NCI-H345 treated with DMSO at 0.1 percent for 48 hours (cell line): Measurements from ENCODE around the gene MPDU1.

ENCODE experiments used
- DNase-seq: peaks from one replicate; lab custom pipeline; 2025; ENCODE audit not compliant: unreplicated experiment; lab: John Stamatoyannopoulos, UW

The MPDU1 gene

DNA sequence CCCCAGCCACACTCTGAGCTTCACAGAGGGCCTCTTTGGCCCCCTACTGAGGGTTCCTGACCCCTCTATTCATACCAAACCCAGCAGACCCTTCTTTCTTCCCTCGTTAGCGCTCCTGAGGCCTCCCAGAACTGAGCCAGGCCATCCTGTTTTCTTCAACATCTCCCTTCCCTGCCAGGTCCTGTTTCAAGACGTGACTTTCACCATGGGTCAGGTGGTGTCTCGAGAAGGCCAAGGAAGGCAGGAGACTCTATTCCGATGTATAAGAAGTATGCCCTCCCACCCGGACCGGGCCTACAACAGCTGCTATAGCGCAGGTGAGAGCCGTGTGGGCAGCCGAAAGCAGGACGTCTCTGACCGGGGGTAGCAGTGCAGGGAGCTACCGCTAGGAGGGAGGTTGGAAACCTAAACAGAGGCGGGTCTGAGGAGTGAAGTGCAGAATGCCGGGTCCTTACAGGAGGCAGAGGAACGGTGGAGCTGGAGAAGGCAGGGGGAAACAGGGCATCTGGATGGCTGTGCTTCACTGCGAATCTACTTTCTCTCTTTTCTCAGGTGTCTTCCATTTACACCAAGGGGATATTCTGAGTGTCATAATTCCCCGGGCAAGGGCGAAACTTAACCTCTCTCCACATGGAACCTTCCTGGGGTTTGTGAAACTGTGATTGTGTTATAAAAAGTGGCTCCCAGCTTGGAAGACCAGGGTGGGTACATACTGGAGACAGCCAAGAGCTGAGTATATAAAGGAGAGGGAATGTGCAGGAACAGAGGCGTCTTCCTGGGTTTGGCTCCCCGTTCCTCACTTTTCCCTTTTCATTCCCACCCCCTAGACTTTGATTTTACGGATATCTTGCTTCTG lies 23.3 kb upstream of the MPDU1 start:
- no peak for DNase-seq

DNA sequence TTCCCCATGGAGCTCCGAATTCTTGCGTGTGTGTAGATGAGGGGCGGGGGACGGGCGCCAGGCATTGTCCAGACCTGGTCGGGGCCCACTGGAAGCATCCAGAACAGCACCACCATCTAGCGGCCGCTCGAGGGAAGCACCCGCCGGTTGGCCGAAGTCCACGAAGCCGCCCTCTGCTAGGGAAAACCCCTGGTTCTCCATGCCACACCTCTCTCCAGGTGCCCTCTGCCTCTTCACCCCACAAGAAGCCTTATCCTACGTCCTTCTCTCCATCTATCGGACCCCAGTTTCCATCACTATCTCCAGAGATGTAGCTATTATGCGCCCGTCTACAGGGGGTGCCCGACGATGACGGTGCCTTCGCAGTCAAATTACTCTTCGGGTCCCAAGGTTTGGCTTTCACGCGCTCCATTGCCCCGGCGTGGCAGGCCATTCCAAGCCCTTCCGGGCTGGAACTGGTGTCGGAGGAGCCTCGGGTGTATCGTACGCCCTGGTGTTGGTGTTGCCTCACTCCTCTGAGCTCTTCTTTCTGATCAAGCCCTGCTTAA lies 22.6 kb upstream of the MPDU1 start:
- DNase-seq: peak; percentile 55

DNA sequence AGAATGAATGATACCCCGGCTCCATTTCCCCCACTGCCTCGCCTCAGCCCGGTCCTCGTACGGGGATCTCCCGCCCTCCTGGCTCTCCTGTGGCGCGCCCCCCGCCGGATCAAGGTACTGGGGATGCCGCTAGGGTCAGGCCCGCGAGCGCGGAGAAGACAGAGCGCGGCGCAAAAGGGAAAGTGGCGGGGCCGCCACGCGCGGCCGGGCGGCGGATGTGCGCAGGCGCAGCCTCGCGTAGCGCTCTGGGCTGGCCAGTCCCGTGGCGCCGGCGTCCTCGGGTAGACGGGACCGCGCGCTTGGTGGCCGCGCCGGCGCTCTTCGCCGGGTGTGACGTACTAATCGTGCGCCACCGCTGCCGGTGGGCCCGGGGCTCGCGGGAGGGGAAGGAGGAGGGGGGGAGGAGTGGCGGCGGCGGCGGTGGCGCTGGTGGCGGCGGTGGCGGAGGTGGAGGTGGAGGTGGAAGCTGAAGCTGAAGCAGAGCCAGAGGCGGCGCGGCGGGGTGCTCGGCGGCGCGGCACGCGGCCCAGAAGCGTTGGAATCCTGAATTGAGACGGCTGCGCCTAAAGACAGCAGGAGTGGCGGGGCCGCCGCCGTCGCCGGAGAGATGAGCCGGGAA lies 22.0 kb upstream of the MPDU1 start, which contains the start of gene SENP3:
SENP3 (plus strand) TSS at position 331 of the 619 bp plus-strand sequence. CDS start 1,158 bp downstream, outside the sequence.
- DNase-seq: peak; percentile 42

DNA sequence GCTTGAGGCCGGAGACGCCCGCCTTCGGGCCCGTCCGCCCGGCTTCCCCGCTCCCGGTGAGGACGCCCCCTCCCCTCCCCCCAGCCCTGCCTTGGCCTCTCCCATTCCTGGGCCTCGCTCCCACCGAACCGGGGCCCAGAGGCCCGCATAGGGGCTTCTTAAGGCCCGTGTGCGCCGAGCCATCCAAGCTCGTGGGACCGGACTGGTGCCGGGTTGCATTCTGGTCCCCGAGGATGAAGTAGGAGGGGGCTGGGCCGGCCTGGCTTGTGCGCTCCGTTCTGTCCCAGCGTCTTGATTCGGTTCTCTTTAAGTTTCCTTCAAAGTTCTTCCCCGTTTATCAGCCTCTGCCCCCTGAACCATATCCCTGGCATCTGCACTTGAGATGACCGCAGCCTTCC lies 21.4 kb upstream of the MPDU1 start:
- DNase-seq: no peak

DNA sequence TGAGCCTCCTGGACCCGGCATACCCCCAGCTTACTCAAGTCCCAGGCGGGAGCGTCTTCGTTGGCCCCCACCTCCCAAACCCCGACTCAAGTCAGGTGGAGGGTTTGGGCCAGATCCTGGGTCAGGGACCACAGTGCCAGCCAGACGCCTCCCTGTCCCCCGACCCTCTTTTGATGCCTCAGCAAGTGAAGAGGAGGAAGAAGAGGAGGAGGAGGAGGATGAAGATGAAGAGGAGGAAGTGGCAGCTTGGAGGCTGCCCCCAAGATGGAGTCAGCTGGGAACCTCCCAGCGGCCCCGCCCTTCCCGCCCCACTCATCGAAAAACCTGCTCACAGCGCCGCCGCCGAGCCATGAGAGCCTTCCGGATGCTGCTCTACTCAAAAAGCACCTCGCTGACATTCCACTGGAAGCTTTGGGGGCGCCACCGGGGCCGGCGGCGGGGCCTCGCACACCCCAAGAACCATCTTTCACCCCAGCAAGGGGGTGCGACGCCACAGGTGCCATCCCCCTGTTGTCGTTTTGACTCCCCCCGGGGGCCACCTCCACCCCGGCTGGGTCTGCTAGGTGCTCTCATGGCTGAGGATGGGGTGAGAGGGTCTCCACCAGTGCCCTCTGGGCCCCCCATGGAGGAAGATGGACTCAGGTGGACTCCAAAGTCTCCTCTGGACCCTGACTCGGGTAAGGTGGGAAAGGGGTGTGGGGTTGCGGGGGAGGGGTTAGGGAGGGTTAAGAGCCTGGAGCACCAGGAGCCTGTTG lies 20.4 kb upstream of the MPDU1 start:
- no peak for DNase-seq

DNA sequence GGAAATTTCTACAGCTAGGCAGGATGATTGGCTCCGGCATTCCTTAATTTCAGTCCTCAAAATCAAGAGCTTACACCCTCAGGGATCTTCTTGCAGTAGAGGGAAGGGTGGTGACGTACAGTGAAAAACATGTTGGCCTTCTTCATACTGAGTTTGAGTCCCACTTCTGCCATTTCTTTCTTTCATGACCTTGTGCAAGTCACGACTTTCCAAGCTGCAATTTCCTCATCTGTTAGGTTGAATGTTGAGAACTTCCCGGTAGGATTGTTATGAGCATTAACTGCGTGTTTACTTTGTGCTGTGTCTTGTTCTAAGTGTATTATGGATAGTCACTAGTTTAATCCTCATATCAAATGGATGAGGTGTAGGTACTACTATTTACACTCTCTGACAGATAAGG lies 14.1 kb upstream of the MPDU1 start:
- no peak for DNase-seq

DNA sequence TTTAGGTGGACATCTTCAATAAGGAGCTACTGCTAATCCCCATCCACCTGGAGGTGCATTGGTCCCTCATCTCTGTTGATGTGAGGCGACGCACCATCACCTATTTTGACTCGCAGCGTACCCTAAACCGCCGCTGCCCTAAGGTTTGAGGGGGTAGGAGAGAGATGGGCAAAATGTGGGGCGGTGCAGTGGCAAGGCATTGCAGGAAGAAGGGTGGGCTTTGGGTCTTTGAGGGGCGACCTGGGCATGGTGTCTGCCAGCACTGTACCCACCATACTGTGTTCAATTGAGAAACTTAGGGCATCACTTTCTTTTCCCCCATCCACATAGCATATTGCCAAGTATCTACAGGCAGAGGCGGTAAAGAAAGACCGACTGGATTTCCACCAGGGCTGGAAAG lies 13.3 kb upstream of the MPDU1 start:
- DNase-seq: no peak

DNA sequence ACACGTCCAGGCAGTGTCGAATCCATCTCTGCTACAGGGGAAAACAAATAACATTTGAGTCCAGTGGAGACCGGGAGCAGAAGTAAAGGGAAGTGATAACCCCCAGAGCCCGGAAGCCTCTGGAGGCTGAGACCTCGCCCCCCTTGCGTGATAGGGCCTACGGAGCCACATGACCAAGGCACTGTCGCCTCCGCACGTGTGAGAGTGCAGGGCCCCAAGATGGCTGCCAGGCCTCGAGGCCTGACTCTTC lies 11.4 kb upstream of the MPDU1 start:
- no peak for DNase-seq

DNA sequence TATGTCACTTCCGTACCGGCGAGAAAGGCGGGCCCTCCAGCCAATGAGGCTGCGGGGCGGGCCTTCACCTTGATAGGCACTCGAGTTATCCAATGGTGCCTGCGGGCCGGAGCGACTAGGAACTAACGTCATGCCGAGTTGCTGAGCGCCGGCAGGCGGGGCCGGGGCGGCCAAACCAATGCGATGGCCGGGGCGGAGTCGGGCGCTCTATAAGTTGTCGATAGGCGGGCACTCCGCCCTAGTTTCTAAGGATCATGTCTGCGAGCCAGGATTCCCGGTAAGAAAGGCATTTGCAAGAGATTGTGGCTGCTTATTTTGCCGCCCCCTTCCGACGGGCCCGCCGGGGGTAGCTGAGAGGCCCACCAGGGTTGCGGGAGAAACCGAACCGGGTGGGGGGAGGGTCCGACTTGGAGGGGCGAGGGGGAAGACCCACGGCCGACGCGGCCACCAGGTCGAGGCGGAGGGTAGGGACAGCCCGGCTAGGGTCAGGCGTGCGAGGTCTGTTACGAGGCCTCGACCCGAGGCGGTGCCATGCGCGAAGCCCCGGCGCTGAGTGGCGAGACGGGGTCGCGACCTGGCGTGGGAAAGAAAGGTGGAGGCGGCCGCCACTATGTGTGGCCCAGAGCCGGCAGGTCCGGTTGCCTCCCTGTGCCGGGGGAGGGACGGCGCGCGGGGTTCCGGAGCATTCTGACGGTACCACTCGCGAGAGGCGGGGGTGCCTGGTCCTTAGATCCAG lies 10.9 kb upstream of the MPDU1 start:
- peak; percentile 90 for DNase-seq

DNA sequence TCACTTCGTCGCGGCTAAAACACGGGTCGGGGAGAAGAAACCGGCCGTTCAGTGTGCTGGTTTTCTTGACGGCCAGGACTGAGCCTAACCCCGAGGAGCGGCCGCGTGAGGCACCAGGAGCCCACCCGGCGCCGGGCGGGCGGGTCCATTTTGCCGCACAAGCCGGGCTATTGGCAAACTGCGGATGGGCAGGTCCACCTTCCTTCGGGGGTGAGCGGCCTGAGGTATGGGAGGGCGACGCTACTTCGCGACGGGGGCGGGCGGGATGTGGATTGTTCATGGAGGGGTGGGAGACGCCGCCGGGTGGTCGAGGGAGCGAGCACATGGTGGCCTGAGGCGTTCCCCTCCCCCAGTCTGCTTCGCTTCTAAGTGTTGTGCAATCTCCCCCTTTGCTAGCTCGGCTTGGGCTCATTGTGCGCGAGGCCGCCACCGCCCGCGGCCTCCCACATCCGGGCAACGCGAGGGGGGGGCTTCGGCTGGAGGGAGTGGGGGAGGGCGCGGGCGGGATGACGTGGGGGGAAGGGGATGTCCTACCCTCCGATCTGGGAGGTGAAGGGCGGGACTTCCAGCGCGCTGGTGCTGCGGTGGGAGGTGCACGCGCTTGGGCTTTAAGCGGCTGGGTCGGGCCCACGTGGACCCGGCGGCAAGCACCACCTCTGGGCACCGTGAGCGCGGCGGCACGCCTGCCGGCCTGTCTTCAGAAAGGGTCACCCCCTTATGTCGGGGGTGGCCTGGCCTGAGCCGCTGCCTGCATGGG lies 10.2 kb upstream of the MPDU1 start:
- peak; percentile 22 for DNase-seq

DNA sequence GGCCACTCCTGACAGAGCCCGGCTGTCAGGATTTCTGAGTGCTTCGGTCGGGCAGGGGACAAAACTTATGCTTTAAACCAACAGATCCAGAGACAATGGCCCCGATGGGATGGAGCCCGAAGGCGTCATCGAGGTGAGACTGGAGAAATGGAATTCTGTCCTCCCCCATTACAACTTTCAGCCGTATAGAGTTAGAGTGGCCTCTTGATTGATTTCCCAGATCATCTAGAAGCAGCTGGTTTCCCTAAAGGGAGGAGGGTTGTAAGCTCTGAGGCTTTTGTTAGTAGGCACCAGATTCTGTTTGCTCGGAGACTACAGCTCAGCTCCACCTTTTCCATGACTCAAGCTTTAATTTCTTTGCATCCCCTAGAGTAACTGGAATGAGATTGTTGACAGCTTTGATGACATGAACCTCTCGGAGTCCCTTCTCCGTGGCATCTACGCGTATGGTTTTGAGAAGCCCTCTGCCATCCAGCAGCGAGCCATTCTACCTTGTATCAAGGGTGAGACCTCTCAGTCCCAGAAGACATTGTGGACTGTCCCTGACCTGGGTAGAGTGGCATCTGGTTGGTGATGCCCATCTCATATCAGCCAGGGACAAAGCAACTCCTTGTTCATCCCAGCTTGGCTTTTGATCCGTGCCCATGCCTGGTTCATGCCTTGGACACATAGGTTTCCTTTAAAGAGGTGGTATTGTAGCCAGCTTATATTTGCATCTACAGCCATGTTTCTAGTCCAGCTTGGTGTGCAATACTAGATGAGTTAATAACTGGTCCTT lies 9.3 kb upstream of the MPDU1 start:
- DNase-seq: no peak

DNA sequence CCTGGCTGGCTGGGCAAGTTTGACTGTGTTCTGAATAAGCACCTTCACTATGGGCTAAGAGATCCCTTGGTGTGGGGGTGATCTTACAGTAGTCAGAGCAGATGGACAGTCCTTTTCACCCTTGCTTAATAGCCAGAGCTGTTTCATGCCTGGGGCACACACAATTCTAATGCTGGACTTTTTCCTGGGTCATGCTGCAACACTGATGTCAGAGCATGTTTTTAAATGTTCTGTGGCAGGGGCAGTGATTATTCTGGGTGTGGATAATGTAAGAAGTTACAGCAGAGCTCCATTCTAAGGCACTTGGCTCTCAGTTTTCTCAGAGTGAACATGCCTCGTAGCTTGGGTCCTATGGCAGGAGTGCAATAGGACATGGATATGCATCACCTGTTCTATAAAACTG lies 8.2 kb upstream of the MPDU1 start:
- DNase-seq: no peak

DNA sequence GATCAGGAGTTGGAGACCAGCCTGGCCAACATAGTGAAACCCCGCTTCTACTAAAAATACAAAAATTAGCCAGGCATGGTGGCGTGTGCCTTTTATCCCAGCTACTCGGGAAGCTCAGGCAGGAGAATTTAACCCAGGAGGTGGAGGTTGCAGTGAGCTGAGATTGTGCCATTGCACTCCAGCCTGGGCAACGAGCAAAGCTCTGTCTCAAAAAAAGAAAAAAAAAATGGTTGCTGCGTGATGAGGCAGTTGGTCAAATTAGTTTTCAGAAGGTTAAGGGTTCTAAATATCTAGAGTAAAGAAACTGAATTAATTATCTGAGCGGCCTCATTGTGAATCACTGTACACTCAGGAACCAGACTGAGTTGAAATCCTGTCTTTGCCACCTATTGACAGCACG lies 7.7 kb upstream of the MPDU1 start:
- DNase-seq: no peak

DNA sequence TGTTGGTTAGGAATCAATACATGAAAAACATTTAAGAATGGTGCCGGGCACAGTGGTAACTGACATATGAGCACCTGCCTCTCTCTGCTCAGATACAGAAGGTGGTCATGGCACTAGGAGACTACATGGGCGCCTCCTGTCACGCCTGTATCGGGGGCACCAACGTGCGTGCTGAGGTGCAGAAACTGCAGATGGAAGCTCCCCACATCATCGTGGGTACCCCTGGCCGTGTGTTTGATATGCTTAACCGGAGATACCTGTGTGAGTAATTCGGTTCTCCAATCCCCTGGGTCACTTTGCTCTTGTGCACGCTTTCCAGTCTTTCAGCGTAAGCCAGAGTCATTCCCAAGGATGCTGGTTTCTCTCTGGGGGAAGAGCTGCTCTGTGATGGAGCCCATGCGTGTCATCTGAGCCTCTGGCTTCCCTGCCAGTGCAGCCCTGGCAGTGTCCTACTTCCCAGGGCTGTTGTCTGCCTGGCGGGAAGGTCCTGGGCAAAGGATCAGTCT lies 7.2 kb upstream of the MPDU1 start:
- DNase-seq: no peak

DNA sequence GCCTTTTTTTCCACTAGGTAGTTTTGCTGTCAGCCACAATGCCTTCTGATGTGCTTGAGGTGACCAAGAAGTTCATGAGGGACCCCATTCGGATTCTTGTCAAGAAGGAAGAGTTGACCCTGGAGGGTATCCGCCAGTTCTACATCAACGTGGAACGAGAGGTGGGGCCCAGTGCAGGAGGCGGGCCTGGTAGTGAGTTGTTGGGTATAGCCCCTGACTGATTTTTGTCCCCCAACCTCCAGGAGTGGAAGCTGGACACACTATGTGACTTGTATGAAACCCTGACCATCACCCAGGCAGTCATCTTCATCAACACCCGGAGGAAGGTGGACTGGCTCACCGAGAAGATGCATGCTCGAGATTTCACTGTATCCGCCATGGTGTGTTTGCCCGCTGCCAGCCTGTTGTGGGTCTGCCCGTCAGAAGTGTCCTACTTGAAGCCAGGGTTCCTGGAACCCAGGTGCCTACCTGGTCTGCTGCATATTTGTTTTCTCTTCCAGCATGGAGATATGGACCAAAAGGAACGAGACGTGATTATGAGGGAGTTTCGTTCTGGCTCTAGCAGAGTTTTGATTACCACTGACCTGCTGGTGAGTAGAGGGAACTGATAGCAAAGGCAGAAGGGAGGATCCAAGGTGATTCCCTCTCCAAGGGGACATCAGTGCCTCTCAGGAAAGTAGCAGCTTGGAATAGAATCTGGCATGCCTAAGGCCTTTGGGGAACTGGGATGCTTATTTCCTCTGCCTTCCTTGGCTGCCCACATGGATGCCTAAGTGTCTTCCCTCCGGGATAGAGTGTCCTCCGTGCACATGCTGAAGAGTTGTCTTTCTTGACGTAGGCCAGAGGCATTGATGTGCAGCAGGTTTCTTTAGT lies 6.1 kb upstream of the MPDU1 start:
- no peak for DNase-seq

DNA sequence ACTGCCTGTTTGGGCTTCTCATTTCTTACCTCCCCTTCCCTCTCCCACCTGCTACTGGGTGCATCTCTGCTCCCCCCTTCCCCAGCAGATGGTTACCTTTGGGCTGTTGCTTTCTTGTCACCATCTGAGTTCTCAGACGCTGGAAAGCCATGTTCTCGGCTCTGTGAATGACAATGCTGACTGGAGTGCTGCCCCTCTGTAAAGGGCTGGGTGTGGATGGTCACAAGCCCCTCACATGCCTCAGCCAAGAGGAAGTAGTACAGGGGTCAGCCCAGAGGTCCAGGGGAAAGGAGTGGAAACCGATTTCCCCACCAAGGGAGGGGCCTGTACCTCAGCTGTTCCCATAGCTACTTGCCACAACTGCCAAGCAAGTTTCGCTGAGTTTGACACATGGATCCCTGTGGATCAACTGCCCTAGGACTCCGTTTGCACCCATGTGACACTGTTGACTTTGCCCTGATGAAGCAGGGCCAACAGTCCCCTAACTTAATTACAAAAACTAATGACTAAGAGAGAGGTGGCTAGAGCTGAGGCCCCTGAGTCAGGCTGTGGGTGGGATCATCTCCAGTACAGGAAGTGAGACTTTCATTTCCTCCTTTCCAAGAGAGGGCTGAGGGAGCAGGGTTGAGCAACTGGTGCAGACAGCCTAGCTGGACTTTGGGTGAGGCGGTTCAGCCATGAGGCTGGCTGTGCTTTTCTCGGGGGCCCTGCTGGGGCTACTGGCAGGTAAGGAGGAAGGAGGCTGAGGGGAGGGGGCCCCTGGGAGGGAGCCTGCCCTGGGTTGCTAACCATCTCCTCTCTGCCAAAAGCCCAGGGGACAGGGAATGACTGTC lies 4.4 kb upstream of the MPDU1 start, which contains the start of gene CD68:
CD68 (plus strand) TSS at position 638 of the 833 bp plus-strand sequence; CDS start at position 678, 40 bp downstream.
- no peak for DNase-seq

DNA sequence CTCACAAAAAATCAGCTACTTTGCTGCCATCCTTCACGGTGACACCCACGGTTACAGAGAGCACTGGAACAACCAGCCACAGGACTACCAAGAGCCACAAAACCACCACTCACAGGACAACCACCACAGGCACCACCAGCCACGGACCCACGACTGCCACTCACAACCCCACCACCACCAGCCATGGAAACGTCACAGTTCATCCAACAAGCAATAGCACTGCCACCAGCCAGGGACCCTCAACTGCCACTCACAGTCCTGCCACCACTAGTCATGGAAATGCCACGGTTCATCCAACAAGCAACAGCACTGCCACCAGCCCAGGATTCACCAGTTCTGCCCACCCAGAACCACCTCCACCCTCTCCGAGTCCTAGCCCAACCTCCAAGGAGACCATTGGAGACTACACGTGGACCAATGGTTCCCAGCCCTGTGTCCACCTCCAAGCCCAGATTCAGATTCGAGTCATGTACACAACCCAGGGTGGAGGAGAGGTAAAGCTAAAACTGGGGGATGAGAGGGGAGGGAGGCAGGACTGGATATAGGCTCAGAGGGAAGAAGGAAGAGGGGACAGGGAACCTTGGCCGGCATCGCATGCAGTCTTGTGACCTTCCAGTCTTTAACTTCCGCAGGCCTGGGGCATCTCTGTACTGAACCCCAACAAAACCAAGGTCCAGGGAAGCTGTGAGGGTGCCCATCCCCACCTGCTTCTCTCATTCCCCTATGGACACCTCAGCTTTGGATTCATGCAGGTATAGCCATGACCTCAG lies 3.6 kb upstream of the MPDU1 start:
- DNase-seq: no peak
